K562 (cell line): ENCODE results near the gene ANK3. TPM values are rescaled to one million over a fixed set of nuclear protein-coding genes. Genes with fewer than 3 reads are reported as not detected.

Experiments
- ATAC-seq: fragments of 200-7000 bp; cut with Tn5 transposase; 3 replicates; pipeline ENCODE4 v1.9.1; 2020; ENCODE audit warnings: moderate library complexity
- BruUV-seq: library from RNA; stranded (reverse); fragments of 400-500 nt; replicated peaks from 2 replicates; lab custom pipeline; 2021; lab: Mats Ljungman, UMichigan
- CTCF ChIA-PET: fragments of 300-600 bp; formaldehyde crosslinking; extraction: SDS; loops from one replicate; lab custom pipeline; 2021; ENCODE audit warnings: low intra/inter-chr PET ratio; lab: Yijun Ruan, JAX
- POLR2A ChIA-PET: fragments of 300-600, 350-650 bp; sonication (Branson Sonifier 250); formaldehyde crosslinking; extraction: SDS; loops from one replicate; lab custom pipeline; 2021; ENCODE audit warnings: antibody characterized with exemption, inconsistent platforms; lab: Yijun Ruan, JAX
- DNase-seq, 4 experiments: peaks; one replicate each; pipeline versions ENCODE4 v3.0.0 to v3.0.0-alpha.2; 2011 to 2018; ENCODE audit warnings: low spot score in 3 of 4, mixed read lengths in 3 of 4; ENCODE audit errors: extremely low read depth in 1 of 4
- FAIRE-seq: peaks from 2 replicates; lab custom pipeline; 2011; peaks lifted over from hg19 to GRCh38; lab: Jason Lieb, UNC
- H2AFZ ChIP-seq: 2 replicates; pipeline ENCODE4 v1.6.0; 2011; ENCODE audit warnings: low read depth, low read length, control low read depth, inconsistent platforms
- H3K27ac ChIP-seq: fragments of 200-600 bp; 3 replicates; pipeline ENCODE4 v1.8.0; 2011; ENCODE audit warnings: low read depth, mild to moderate bottlenecking, control low read depth, inconsistent platforms, low read length, moderate library complexity, mixed read lengths; ENCODE audit errors: extremely low read depth
- H3K27me3 ChIP-seq, 2 experiments: fragments of 300-600 bp in 1 of 2; 2 replicates in 1 of 2; 3 replicates in 1 of 2; pipeline versions ENCODE4 v1.6.0 to v1.8.0; 2011; ENCODE audit warnings: inconsistent platforms in 2 of 2, low read length in 2 of 2, mild to moderate bottlenecking in 1 of 2, mixed read lengths in 1 of 2, moderate library complexity in 1 of 2; ENCODE audit not compliant: control insufficient read depth in 2 of 2, insufficient read depth in 2 of 2
- H3K36me3 ChIP-seq: fragments of 300-600 bp; 3 replicates; pipeline ENCODE4 v1.8.0; 2011; ENCODE audit warnings: mild to moderate bottlenecking, low read length, inconsistent platforms; ENCODE audit not compliant: control insufficient read depth, insufficient read depth
- H3K4me1 ChIP-seq, 2 experiments: fragments of 200-600 bp in 1 of 2; replicated peaks in 1 of 2; 2 replicates in 1 of 2; 3 replicates in 1 of 2; pipeline versions ENCODE4 v1.5.1 to v1.8.0; 2011; ENCODE audit warnings: inconsistent platforms in 2 of 2, low read length in 2 of 2, mild to moderate bottlenecking in 1 of 2, mixed read lengths in 1 of 2, moderate library complexity in 1 of 2; ENCODE audit not compliant: control insufficient read depth in 2 of 2, insufficient read depth in 2 of 2
- H3K4me2 ChIP-seq: 2 replicates; pipeline ENCODE4 v1.6.1; 2011; ENCODE audit warnings: low read length, control low read depth, inconsistent platforms, mixed read lengths; ENCODE audit not compliant: insufficient read depth
- H3K4me3 ChIP-seq: fragments of 200-600 bp; sonication (generic), shearing (Covaris generic); 2 replicates; pipeline ENCODE4 v1.5.1; 2016; ENCODE audit warnings: control low read depth, inconsistent platforms
- H3K79me2 ChIP-seq: fragments of 200-600 bp; 3 replicates; pipeline ENCODE4 v1.8.0; 2011; ENCODE audit warnings: low read length, inconsistent platforms; ENCODE audit not compliant: control insufficient read depth, insufficient read depth
- H3K9ac ChIP-seq, 2 experiments: 2 replicates each; pipeline versions ENCODE4 v1.6.0 to v1.6.1; 2011; ENCODE audit warnings: low read depth in 2 of 2, low read length in 2 of 2, control low read depth in 1 of 2, inconsistent platforms in 1 of 2, mild to moderate bottlenecking in 1 of 2, mixed read lengths in 1 of 2; ENCODE audit not compliant: insufficient read depth in 1 of 2
- H3K9me1 ChIP-seq: one replicate; pipeline ENCODE4 v1.6.0; 2011; ENCODE audit warnings: inconsistent platforms, mild to moderate bottlenecking, low read length, moderate library complexity; ENCODE audit not compliant: control insufficient read depth, insufficient read depth
- H3K9me3 ChIP-seq: replicated peaks from 2 replicates; pipeline ENCODE4 v1.5.1; 2011; ENCODE audit warnings: low read depth, low read length, inconsistent platforms; ENCODE audit not compliant: control insufficient read depth, insufficient read depth
- H4K20me1 ChIP-seq: replicated peaks from 2 replicates; pipeline ENCODE4 v1.6.1; 2011; ENCODE audit warnings: low read length, inconsistent platforms, mixed read lengths; ENCODE audit not compliant: control insufficient read depth, insufficient read depth
- BDP1 ChIP-seq: IDR thresholded peaks from 3 replicates; pipeline ENCODE4 v1.6.1; 2011; ENCODE audit not compliant: insufficient read length, insufficient read depth
- CEBPB ChIP-seq: fragments of 450-650 bp; IDR thresholded peaks from 2 replicates; pipeline ENCODE4 v1.6.1; 2016; ENCODE audit warnings: missing genetic modification characterization, missing compliant biosample characterization
- DACH1 ChIP-seq: fragments of 450-650 bp; IDR thresholded peaks from 2 replicates; pipeline ENCODE4 v1.6.1; 2018; ENCODE audit not compliant: partially characterized antibody
- MAFF ChIP-seq: IDR thresholded peaks from 2 replicates; pipeline ENCODE4 v1.6.1; 2012; ENCODE audit warnings: low read length, improper control_type of control experiment
- MCM3 ChIP-seq: fragments of 450-650 bp; IDR thresholded peaks from 2 replicates; pipeline ENCODE4 v1.6.1; 2016
- MECOM ChIP-seq: fragments of 250-450 bp; sonication (Bioruptor Pico); IDR thresholded peaks from 2 replicates; pipeline ENCODE4 v1.8.0; 2022; ENCODE audit warnings: inconsistent platforms
- RBM34 ChIP-seq: fragments of 200-400 bp; formaldehyde crosslinking; IDR thresholded peaks from 2 replicates; pipeline ENCODE4 v1.6.1; 2018; ENCODE audit warnings: low read length, borderline replicate concordance; ENCODE audit not compliant: insufficient read depth
- SLC30A9 ChIP-seq: fragments of 250-450 bp; sonication (Bioruptor Pico); IDR thresholded peaks from 2 replicates; pipeline ENCODE4 v1.8.0; 2022; ENCODE audit warnings: mild to moderate bottlenecking, moderate library complexity
- SP2 ChIP-seq: IDR thresholded peaks from 2 replicates; pipeline ENCODE4 v1.6.1; 2011; ENCODE audit warnings: mild to moderate bottlenecking, low read depth, low read length, moderate library complexity; ENCODE audit not compliant: poor library complexity, severe bottlenecking; ENCODE audit errors: extremely low read depth
- TCF15 ChIP-seq: fragments of 250-450 bp; sonication (Bioruptor Pico); IDR thresholded peaks from 2 replicates; pipeline ENCODE4 v1.8.0; 2022; ENCODE audit warnings: moderate library complexity, mild to moderate bottlenecking, inconsistent platforms
- ZNF280A ChIP-seq: fragments of 450-650 bp; IDR thresholded peaks from 2 replicates; pipeline ENCODE4 v1.6.1; 2018; ENCODE audit warnings: mild to moderate bottlenecking, low read depth; ENCODE audit not compliant: partially characterized antibody
- WGBS: fragments of 100-300 bp; shearing (Covaris generic); methylation state at CpG from one replicate; pipeline ENCODE4 v1.1.6; 2016; ENCODE audit warnings: low coverage, mixed read lengths; ENCODE audit not compliant: insufficient coverage; ENCODE audit errors: missing lambda C conversion rate; 5-methylcytosine and 5-hydroxymethylcytosine counted together
- in situ Hi-C: fragments of 300-500 bp; cut with MboI; formaldehyde crosslinking; loops from 4 replicates; pipeline ENCODE4 v1.15.0; 2018; ENCODE audit warnings: inconsistent platforms, mixed read lengths
- intact Hi-C: fragments of 100-400 bp; cut with micrococcal nuclease; formaldehyde crosslinking; loops from 2 replicates; pipeline ENCODE4 v1.14.2; 2022
- polyA plus RNA-seq, 8 experiments: library from polyadenylated mRNA; depleted of rRNA in 4 of 8; stranded (reverse) in 5 of 8; unstranded in 3 of 8; fragments of >200 nt; fragmentation: Nextera tagmentation in 2 of 8; fragmentation: Illumina TruSeq in 1 of 8; extraction: Ambion mirVana in 2 of 8; extraction: Trizol in 1 of 8; gene quantifications; 2 replicates each; pipeline versions ENCODE4 v1.2.1 to v1.2.3, GENCODE V29; 2011 to 2014; ENCODE audit warnings: inconsistent platforms in 1 of 8, missing spikeins in 1 of 8
- total RNA-seq, 7 experiments: library from RNA; depleted of rRNA in 6 of 7; stranded (reverse); fragments of >200 nt in 6 of 7; fragmentation: Illumina TruSeq in 2 of 7; extraction: Trizol in 2 of 7; gene quantifications; 2 replicates each; pipeline versions ENCODE4 v1.2.1 to v1.2.3, GENCODE V29; 2011 to 2021; ENCODE audit warnings: low replicate concordance in 1 of 7

ANK3 gene
- total and polyA plus RNA-seq, 9 of the 15 experiments (the other 6 are each of a cell fraction or from before 2014, with no cell fraction given): 10.0 to 32.3 (median 17.9) TPM

- in situ Hi-C loops (no loop called here), intact Hi-C loops (no loop called here)
- TF ChIP-seq CEBPB (tag): peak; percentile 51
- TF ChIP-seq SLC30A9 (CRISPR knock-in tag): no peak
- Histone ChIP-seq H3K79me2 (no peaks in the 10 kb centered on the region), H3K9me1 (no peaks in the 10 kb centered on the region), H3K4me1 (peaks cover 0 to 24% of the 10 kb centered on the region in 2 experiments; a peak in 4 of 5 replicates), H3K27me3 (no peaks in the 10 kb centered on the region; a peak in 1 of 5 replicates), H3K36me3 (no peaks in the 10 kb centered on the region), H3K4me3 (no peak overlapping the region), H2AFZ (no peak overlapping the region), H4K20me1 (no peaks in the 10 kb centered on the region), H3K9me3 (no peaks in the 10 kb centered on the region), H3K27ac (no peak overlapping the region), H3K4me2 (no peak overlapping the region), H3K9ac (no peak overlapping the region)
- CTCF ChIA-PET: interaction anchor here (0.6 kb wide), 1 partner anchor 24 kb away, joined by 3 read pairs; no protein-coding TSS in a partner anchor
- POLR2A ChIA-PET: no interaction called here
- ATAC-seq (no peak), FAIRE-seq (no peak), DNase-seq (no peak)
- WGBS: 53% methylated on average over 1 of the region's 1 CpG
- BruUV-seq: no TSS peak
Measured at GRCh38 chr10:60346661-60347060, 43.0 kb downstream of the ANK3 start.

GRCh38 chr10:60343254-60343653, 46.4 kb downstream of the ANK3 start:
- Histone ChIP-seq H3K4me3 (no peak overlapping the region), H3K9me1 (no peaks in the 10 kb centered on the region), H3K27ac (no peak overlapping the region), H2AFZ (no peak overlapping the region), H3K9ac (no peak overlapping the region), H3K79me2 (no peaks in the 10 kb centered on the region), H4K20me1 (no peaks in the 10 kb centered on the region), H3K9me3 (no peaks in the 10 kb centered on the region), H3K4me2 (no peak overlapping the region), H3K36me3 (no peaks in the 10 kb centered on the region), H3K4me1 (no peaks in the 10 kb centered on the region), H3K27me3 (no peaks in the 10 kb centered on the region; a peak in 1 of 5 replicates)
- FAIRE-seq (no peak), ATAC-seq (no peak), DNase-seq (no peak)
- BruUV-seq: no TSS peak
- in situ Hi-C loops: no loop called here
- POLR2A ChIA-PET: no interaction called here
- CTCF ChIA-PET: no interaction called here
- WGBS: 11% methylated on average over 1 of the region's 1 CpG
- intact Hi-C loops: no loop called here
- TF ChIP-seq RBM34: no peak
- no peak for TF ChIP-seq TCF15 (CRISPR knock-in tag)
- no peak for TF ChIP-seq BDP1
- no peak for TF ChIP-seq ZNF280A
- TF ChIP-seq MAFF: no peak
- TF ChIP-seq MCM3: no peak
- no peak for TF ChIP-seq SP2
- TF ChIP-seq MECOM (CRISPR knock-in tag): no peak
- no peak for TF ChIP-seq DACH1
